ENCODE data around the gene KDM4C. TPM values are rescaled to one million over a fixed set of nuclear protein-coding genes. Genes with fewer than 3 reads are reported as not detected.

The KDM4C gene
- total and polyA plus RNA-seq, 2 of the 8 experiments (the other 6 are each of a cell fraction or from before 2014, with no cell fraction given) = 13.0 to 26.1 TPM

GRCh38 chr9:6887051-6887450 is 129.3 kb downstream of the KDM4C start:
- ChIA-PET CTCF (ENCODE audit: partially characterized antibody) (no interaction called here), POLR2A (ENCODE audit: partially characterized antibody) (no interaction called here)
- H3K9ac ChIP-seq (replicated peaks in 1 of 4; ENCODE audit: extremely low read depth in 1 of 4, low read depth in 3 of 4, low read length in 3 of 4) = no peak overlapping the region
- DNase-seq (ENCODE audit: low read depth in 1 of 2, low spot score in 2 of 2) = no peak
- H4K20me1 ChIP-seq (replicated peaks in 1 of 2; ENCODE audit: control insufficient read depth in 1 of 2, insufficient read depth in 2 of 2, low read length in 2 of 2) = no peaks in the 10 kb centered on the region
- no peaks in the 10 kb centered on the region for H3K4me1 ChIP-seq (replicated peaks in 1 of 4; ENCODE audit: control insufficient read depth in 3 of 4, insufficient read depth in 4 of 4, low read length in 3 of 4)
- H2AFZ ChIP-seq (ENCODE audit: low read length) = no peak overlapping the region
- no peak overlapping the region for H3K4me3 ChIP-seq (ENCODE audit: extremely low read depth in 1 of 4, insufficient read depth in 2 of 4, low read depth in 3 of 4, low read length in 4 of 4)
- 100% methylated on average over 2 of the region's 2 CpGs; no CpG with 5 or more reads in 1 of the 2 experiments for WGBS, 2 experiments (ENCODE audit: extremely low coverage in 1 of 2, insufficient coverage in 1 of 2, insufficient read length in 1 of 2, insufficient replicate concordance in 2 of 2, low coverage in 1 of 2, low lambda C conversion rate in 2 of 2, missing lambda C conversion rate in 1 of 2)
- no peaks in the 10 kb centered on the region for H3K79me1 ChIP-seq (ENCODE audit: low read depth, low read length)
- H2BK120ac ChIP-seq (replicated peaks; ENCODE audit: low read depth, low read length) = no peak overlapping the region
- H3K23ac ChIP-seq (ENCODE audit: insufficient read length) = no peak overlapping the region
- no peaks in the 10 kb centered on the region for H3K9me3 ChIP-seq (ENCODE audit: insufficient read depth in 2 of 2, low read depth in 1 of 2, low read length in 1 of 2)
- H2AK5ac ChIP-seq (ENCODE audit: low read depth, low read length) = no peak overlapping the region
- no peak overlapping the region for H2BK15ac ChIP-seq (ENCODE audit: low read length)
- no peak overlapping the region for H3K27ac ChIP-seq (ENCODE audit: low read depth, low read length)
- no peaks in the 10 kb centered on the region for H3K27me3 ChIP-seq (replicated peaks in 1 of 4; ENCODE audit: control insufficient read depth in 3 of 4, extremely low read depth in 1 of 4, insufficient read depth in 3 of 4, low read length in 3 of 4)
- no peaks in the 10 kb centered on the region; a peak in 1 of 8 replicates for H3K36me3 ChIP-seq (ENCODE audit: control insufficient read depth in 2 of 4, insufficient read depth in 4 of 4, low read length in 3 of 4)
- H3K79me2 ChIP-seq (ENCODE audit: control insufficient read depth in 1 of 2, insufficient read depth in 2 of 2, low read length in 2 of 2) = no peaks in the 10 kb centered on the region
- FAIRE-seq = no peak
- no peak overlapping the region for H2BK12ac ChIP-seq (ENCODE audit: low read depth, low read length)
- no peak overlapping the region for H3K14ac ChIP-seq (ENCODE audit: insufficient read length)
- no peak overlapping the region for H2BK5ac ChIP-seq (ENCODE audit: low read depth, low read length)
- H3K4ac ChIP-seq (replicated peaks; ENCODE audit: insufficient read length, low read depth, low read length) = no peak overlapping the region
- no peak overlapping the region for H3K4me2 ChIP-seq (ENCODE audit: insufficient read depth in 1 of 2, low read depth in 2 of 2, low read length in 2 of 2)
- no peak overlapping the region for H3K56ac ChIP-seq (replicated peaks; ENCODE audit: insufficient read length, low read depth, low read length)
- no peaks in the 10 kb centered on the region; the same call in 1 of the 2 replicates for H3K23me2 ChIP-seq (ENCODE audit: low read depth, low read length)
- no peak overlapping the region for H2BK20ac ChIP-seq (ENCODE audit: low read length)
- no peak overlapping the region; the same call in 1 of the 2 replicates for H4K8ac ChIP-seq (ENCODE audit: extremely low read depth, insufficient read depth, low read length)
- H4K91ac ChIP-seq (replicated peaks; ENCODE audit: insufficient read length, low read length) = no peak overlapping the region
- H4K5ac ChIP-seq (ENCODE audit: insufficient read length, low read depth, low read length) = no peak overlapping the region
- H3K18ac ChIP-seq (ENCODE audit: extremely low read depth, low read length) = no peak overlapping the region
- TF ChIP-seq, protein P1, sequence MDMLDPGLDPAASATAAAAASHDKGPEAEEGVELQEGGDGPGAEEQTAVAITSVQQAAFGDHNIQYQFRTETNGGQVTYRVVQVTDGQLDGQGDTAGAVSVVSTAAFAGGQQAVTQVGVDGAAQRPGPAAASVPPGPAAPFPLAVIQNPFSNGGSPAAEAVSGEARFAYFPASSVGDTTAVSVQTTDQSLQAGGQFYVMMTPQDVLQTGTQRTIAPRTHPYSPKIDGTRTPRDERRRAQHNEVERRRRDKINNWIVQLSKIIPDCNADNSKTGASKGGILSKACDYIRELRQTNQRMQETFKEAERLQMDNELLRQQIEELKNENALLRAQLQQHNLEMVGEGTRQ (IDR thresholded peaks at IDR 0.05; ENCODE audit: low read length) = no peak
- TF ChIP-seq CEBPB (IDR thresholded peaks at IDR 0.05; ENCODE audit: low read depth, low read length) (no peak), JUND (IDR thresholded peaks at IDR 0.05; ENCODE audit: low read length) (no peak), SRF (IDR thresholded peaks at IDR 0.05; ENCODE audit: low read depth, low read length) (no peak)

Measured in H1 (cell line).